HCT116 (cell line): ENCODE results near the gene HBB. TPM values are rescaled to one million over a fixed set of nuclear protein-coding genes. Genes with fewer than 3 reads are reported as not detected.
A peak's percentile ranks its signal among the peaks of the same experiment; 100 is the strongest.

Experiments
- ATAC-seq: fragments of 200-7000 bp; cut with Tn5 transposase; 2 replicates; pipeline ENCODE4 v1.9.1; 2020; ENCODE audit warnings: mild to moderate bottlenecking, moderate library complexity
- BruUV-seq: library from RNA; stranded (reverse); fragments of 400-500 nt; replicated peaks from 2 replicates; lab custom pipeline; 2021; lab: Mats Ljungman, UMichigan
- CTCF ChIA-PET: fragments of 300-600 bp; sonication (Branson Sonifier 250); formaldehyde crosslinking; loops from one replicate; lab custom pipeline; 2021; ENCODE audit warnings: antibody characterized with exemption; lab: Charles Lee
- POLR2A ChIA-PET: fragments of 300-600, 350-600 bp; sonication (Branson Sonifier 250); formaldehyde crosslinking; loops from one replicate; lab custom pipeline; 2021; ENCODE audit warnings: antibody characterized with exemption; lab: Charles Lee
- RAD21 ChIA-PET, 2 experiments: fragments of 300-600 bp; sonication (Branson Sonifier 250); formaldehyde crosslinking; loops; one replicate each; lab custom pipeline; 2023; ENCODE audit warnings: low total read pairs in 2 of 2; ENCODE audit not compliant: uncharacterized antibody in 2 of 2, unreplicated experiment in 2 of 2, low non-redundant PET in 1 of 2; lab: Charles Lee
- DNase-seq: peaks from one replicate; pipeline ENCODE4 v3.0.0-alpha.2; 2010; ENCODE audit warnings: low read depth, low spot score
- H2AFZ ChIP-seq: fragments of 200-600 bp; shearing (Covaris generic), sonication (generic); 2 replicates; pipeline ENCODE4 v1.6.1; 2017; ENCODE audit warnings: low read depth, mixed run types, mixed read lengths, antibody characterized with exemption, low read length; ENCODE audit not compliant: poor library complexity, severe bottlenecking
- H3K27ac ChIP-seq: 2 replicates; pipeline ENCODE4 v1.5.1; 2012; ENCODE audit warnings: low read depth, low read length
- H3K27me3 ChIP-seq: fragments of 200-600 bp; sonication (generic); 2 replicates; pipeline ENCODE4 v1.6.1; 2016; ENCODE audit warnings: mixed run types, low read length, mixed read lengths; ENCODE audit not compliant: insufficient read depth
- H3K36me3 ChIP-seq, 2 experiments: fragments of 200-500 bp in 1 of 2; fragments of 200-600 bp in 1 of 2; sonication (Bioruptor generic) in 1 of 2; sonication (generic) in 1 of 2; 2 replicates each; pipeline versions ENCODE4 v1.5.1 to v1.6.1; 2014 to 2016; ENCODE audit warnings: low read length in 2 of 2, inconsistent platforms in 1 of 2, mixed read lengths in 1 of 2, mixed run types in 1 of 2; ENCODE audit not compliant: insufficient read depth in 2 of 2, control insufficient read depth in 1 of 2
- H3K4me1 ChIP-seq, 2 experiments: fragments of 200-600 bp in 1 of 2; sonication (generic) in 1 of 2; 2 replicates each; pipeline versions ENCODE4 v1.5.1 to v1.6.1; 2012 to 2017; ENCODE audit warnings: low read length in 2 of 2, inconsistent platforms in 1 of 2, mild to moderate bottlenecking in 1 of 2, mixed read lengths in 1 of 2, mixed run types in 1 of 2, moderate library complexity in 1 of 2; ENCODE audit not compliant: insufficient read depth in 2 of 2, control insufficient read depth in 1 of 2
- H3K4me2 ChIP-seq: fragments of 200-600 bp; sonication (generic); 2 replicates; pipeline ENCODE4 v1.6.1; 2017; ENCODE audit warnings: mixed run types, low read length, mixed read lengths
- H3K4me3 ChIP-seq, 2 experiments: fragments of 200-600 bp in 1 of 2; sonication (generic) in 1 of 2; replicated peaks in 1 of 2; 2 replicates each; pipeline ENCODE4 v1.5.1; 2011 to 2016; ENCODE audit warnings: low read length in 2 of 2, control low read depth in 1 of 2, low read depth in 1 of 2, mild to moderate bottlenecking in 1 of 2, mixed read lengths in 1 of 2, mixed run types in 1 of 2
- H3K79me2 ChIP-seq: fragments of 200-600 bp; sonication (generic); 2 replicates; pipeline ENCODE4 v1.6.1; 2017; ENCODE audit warnings: mild to moderate bottlenecking, mixed run types, low read length, moderate library complexity, mixed read lengths; ENCODE audit not compliant: insufficient read depth
- H3K9ac ChIP-seq: fragments of 200-600 bp; sonication (generic); 2 replicates; pipeline ENCODE4 v1.6.1; 2016; ENCODE audit warnings: low read length, mixed read lengths
- H3K9me2 ChIP-seq: fragments of 200-600 bp; sonication (generic), shearing (Covaris generic); 2 replicates; pipeline ENCODE4 v1.6.1; 2017; ENCODE audit warnings: mixed run types, mild to moderate bottlenecking, moderate library complexity; ENCODE audit not compliant: insufficient read depth
- H3K9me3 ChIP-seq, 2 experiments: fragments of 200-500 bp in 1 of 2; fragments of 200-600 bp in 1 of 2; sonication (Bioruptor generic) in 1 of 2; sonication (generic) in 1 of 2; 2 replicates each; pipeline ENCODE4 v1.6.1; 2014 to 2017; ENCODE audit warnings: low read length in 2 of 2, mixed read lengths in 2 of 2, inconsistent platforms in 1 of 2, low read depth in 1 of 2, mild to moderate bottlenecking in 1 of 2, mixed run types in 1 of 2, moderate library complexity in 1 of 2; ENCODE audit not compliant: control insufficient read depth in 1 of 2, insufficient read depth in 1 of 2
- H4K20me1 ChIP-seq: fragments of 200-600 bp; sonication (generic), shearing (Covaris generic); 2 replicates; pipeline ENCODE4 v1.6.1; 2017; ENCODE audit warnings: mixed run types, mild to moderate bottlenecking, moderate library complexity; ENCODE audit not compliant: insufficient read depth
- CBX3 ChIP-seq: IDR thresholded peaks from 2 replicates; pipeline ENCODE4 v1.6.1; 2012; ENCODE audit warnings: low read depth
- CEBPB ChIP-seq: IDR thresholded peaks from 2 replicates; pipeline ENCODE4 v1.6.1; 2012; ENCODE audit warnings: low read depth
- CTCF ChIP-seq, 3 experiments: fragments of 200-600 bp in 1 of 3; sonication (generic) in 1 of 3; IDR thresholded peaks in 2 of 3; conservative IDR thresholded peaks in 1 of 3; 2 replicates each; pipeline ENCODE4 v1.5.1; 2012 to 2017; ENCODE audit warnings: low read depth in 2 of 3, low read length in 2 of 3, antibody characterized with exemption in 1 of 3, borderline replicate concordance in 1 of 3, control low read depth in 1 of 3, mild to moderate bottlenecking in 1 of 3, mixed read lengths in 1 of 3, mixed run types in 1 of 3, moderate library complexity in 1 of 3; ENCODE audit not compliant: insufficient read depth in 1 of 3
- EZH2phosphoT487 ChIP-seq: fragments of 200-600 bp; IDR thresholded peaks from 2 replicates; pipeline ENCODE4 v1.6.1; 2018; ENCODE audit warnings: antibody characterized with exemption, borderline replicate concordance
- FOSL1 ChIP-seq: IDR thresholded peaks from 2 replicates; pipeline ENCODE4 v1.6.1; 2012; ENCODE audit warnings: low read depth
- JUND ChIP-seq: IDR thresholded peaks from 2 replicates; pipeline ENCODE4 v1.6.1; 2012
- MAX ChIP-seq: IDR thresholded peaks from 2 replicates; pipeline ENCODE4 v1.6.1; 2012
- POLR2A ChIP-seq: IDR thresholded peaks from 2 replicates; pipeline ENCODE4 v1.7.0; 2011; ENCODE audit warnings: borderline replicate concordance; ENCODE audit not compliant: insufficient read depth, insufficient read length; ENCODE audit errors: extremely low read depth
- POLR2AphosphoS5 ChIP-seq: IDR thresholded peaks from 2 replicates; pipeline ENCODE4 v1.6.1; 2011; ENCODE audit warnings: mild to moderate bottlenecking, low read depth, low read length, moderate library complexity
- SIN3A ChIP-seq: IDR thresholded peaks from 2 replicates; pipeline ENCODE4 v1.6.1; 2012; ENCODE audit warnings: low read depth
- TCF7L2 ChIP-seq: IDR thresholded peaks from 2 replicates; pipeline ENCODE4 v1.7.0; 2011; ENCODE audit warnings: borderline replicate concordance, inconsistent platforms; ENCODE audit not compliant: insufficient read depth, insufficient read length; ENCODE audit errors: extremely low read depth
- YY1 ChIP-seq: IDR thresholded peaks from 2 replicates; pipeline ENCODE4 v1.6.1; 2011; ENCODE audit warnings: low read length, low read depth, moderate library complexity, mild to moderate bottlenecking; ENCODE audit not compliant: insufficient replicate concordance; ENCODE audit errors: extremely low read depth
- ZFX ChIP-seq: fragments of 450-650 bp; IDR thresholded peaks from 2 replicates; pipeline ENCODE4 v1.6.1; 2017
- intact Hi-C: fragments of 100-400 bp; cut with micrococcal nuclease; formaldehyde crosslinking; loops from 2 replicates; pipeline ENCODE4 v1.10.0; 2022
- total RNA-seq: library from RNA; stranded (reverse); gene quantifications from one replicate; pipeline ENCODE4 v1.2.1, GENCODE V29; 2021; ENCODE audit not compliant: unreplicated experiment
- TF ChIP-seq, protein P1 (sequence below): IDR thresholded peaks from 2 replicates; pipeline ENCODE4 v1.6.1; 2011; ENCODE audit warnings: mild to moderate bottlenecking, low read length, moderate library complexity; ENCODE audit not compliant: insufficient replicate concordance; ENCODE audit errors: extremely low read depth
- TF ChIP-seq, protein P2 (sequence below): IDR thresholded peaks from 2 replicates; pipeline ENCODE4 v1.6.1; 2012

Gene HBB
- total RNA-seq, 1 experiment from 2014 or later, result not detected

DNA sequence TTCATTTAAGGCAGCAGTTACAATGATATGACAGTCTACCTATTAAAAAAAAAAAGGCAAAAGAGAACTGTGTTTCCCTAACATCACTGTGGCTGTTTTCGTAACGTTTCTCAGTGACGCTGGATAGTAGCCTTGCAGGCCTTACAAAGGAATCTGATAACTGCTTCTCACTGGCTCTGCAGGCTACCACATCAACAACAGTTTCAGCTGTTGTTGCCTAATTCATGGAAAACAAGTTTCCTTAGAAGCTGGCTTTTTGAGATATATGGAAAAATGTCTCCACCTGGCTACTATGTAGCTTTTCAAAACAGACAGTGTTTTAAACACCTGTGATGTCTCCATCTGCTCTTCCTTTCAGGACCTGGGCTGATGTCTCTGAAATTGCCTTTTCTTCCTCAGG is 30.1 kb downstream of the HBB start:
- CTCF ChIA-PET, result interaction anchor here (0.7 to 1.1 kb wide), 2 partner anchors 72 to 84 kb away, joined by 3 read pairs; no protein-coding TSS in a partner anchor
- DNase-seq (no peak), ATAC-seq (no peak)
- H2AFZ ChIP-seq, result no peak overlapping the region
- no peak overlapping the region for H3K4me2 ChIP-seq
- RAD21 ChIA-PET, result no interaction called here
- no peak overlapping the region for H3K4me3 ChIP-seq
- H4K20me1 ChIP-seq, result no peaks in the 10 kb centered on the region
- H3K27me3 ChIP-seq, result peaks cover 35% of the 10 kb centered on the region
- no peaks in the 10 kb centered on the region for H3K9me3 ChIP-seq
- no peaks in the 10 kb centered on the region for H3K36me3 ChIP-seq
- H3K4me1 ChIP-seq, result no peaks in the 10 kb centered on the region
- H3K27ac ChIP-seq, result no peak overlapping the region
- no peaks in the 10 kb centered on the region for H3K79me2 ChIP-seq
- TF ChIP-seq FOSL1 (no peak), CTCF (IDR thresholded peaks at IDR 0.05 in 2 of 3, conservative IDR thresholded peaks at IDR 0.05 in 1 of 3; ENCODE audit: borderline replicate concordance in 1 of 3, insufficient read depth in 1 of 3, low read depth in 2 of 3, low read length in 2 of 3) (no peak), POLR2A (no peak), CBX3 (no peak), JUND (no peak), EZH2phosphoT487 (no peak), CEBPB (no peak)
- BruUV-seq, result no TSS peak
- no peaks in the 10 kb centered on the region for H3K9me2 ChIP-seq
- POLR2A ChIA-PET, result no interaction called here
- intact Hi-C loops, result no loop called here
- no peak overlapping the region for H3K9ac ChIP-seq

DNA sequence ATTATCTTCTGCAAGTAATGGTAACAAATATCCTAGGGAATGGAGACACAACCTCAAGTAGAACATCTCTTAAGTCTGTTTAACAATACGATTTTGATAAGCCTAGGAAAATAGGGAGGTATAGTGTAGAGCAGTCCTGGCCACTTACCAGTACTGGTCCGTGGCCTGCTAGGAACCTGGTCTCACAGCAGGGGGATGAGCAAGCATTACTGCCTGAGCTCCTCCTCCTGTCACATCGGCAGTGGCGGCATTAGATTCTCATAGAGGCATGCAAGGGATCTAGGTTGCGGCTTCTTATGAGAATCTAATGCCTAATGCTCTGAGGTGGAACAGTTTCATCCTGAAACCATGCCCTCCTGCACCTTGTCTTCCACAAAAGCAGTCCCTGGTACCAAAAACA is 30.8 kb downstream of the HBB start:
- H2AFZ ChIP-seq, result no peak overlapping the region
- H3K27me3 ChIP-seq, result peaks cover 28% of the 10 kb centered on the region
- ATAC-seq, result peak; percentile 80
- DNase-seq, result no peak
- peak overlapping the region; percentile 1; the same call in 1 of the 2 replicates for H3K4me2 ChIP-seq
- ChIA-PET POLR2A (no interaction called here), RAD21 (no interaction called here), CTCF (interaction anchor here (1.1 kb wide), 1 partner anchor 71 kb away, joined by 3 read pairs; no protein-coding TSS in a partner anchor)
- H3K9me2 ChIP-seq, result no peaks in the 10 kb centered on the region
- no peaks in the 10 kb centered on the region for H3K36me3 ChIP-seq
- H3K27ac ChIP-seq, result no peak overlapping the region
- no peaks in the 10 kb centered on the region for H4K20me1 ChIP-seq
- H3K4me1 ChIP-seq, result no peaks in the 10 kb centered on the region
- H3K4me3 ChIP-seq, result no peak overlapping the region
- H3K9ac ChIP-seq, result no peak overlapping the region
- H3K9me3 ChIP-seq, result no peaks in the 10 kb centered on the region
- intact Hi-C loops, result no loop called here
- H3K79me2 ChIP-seq, result no peaks in the 10 kb centered on the region
- BruUV-seq, result no TSS peak
- TF ChIP-seq, protein P1, sequence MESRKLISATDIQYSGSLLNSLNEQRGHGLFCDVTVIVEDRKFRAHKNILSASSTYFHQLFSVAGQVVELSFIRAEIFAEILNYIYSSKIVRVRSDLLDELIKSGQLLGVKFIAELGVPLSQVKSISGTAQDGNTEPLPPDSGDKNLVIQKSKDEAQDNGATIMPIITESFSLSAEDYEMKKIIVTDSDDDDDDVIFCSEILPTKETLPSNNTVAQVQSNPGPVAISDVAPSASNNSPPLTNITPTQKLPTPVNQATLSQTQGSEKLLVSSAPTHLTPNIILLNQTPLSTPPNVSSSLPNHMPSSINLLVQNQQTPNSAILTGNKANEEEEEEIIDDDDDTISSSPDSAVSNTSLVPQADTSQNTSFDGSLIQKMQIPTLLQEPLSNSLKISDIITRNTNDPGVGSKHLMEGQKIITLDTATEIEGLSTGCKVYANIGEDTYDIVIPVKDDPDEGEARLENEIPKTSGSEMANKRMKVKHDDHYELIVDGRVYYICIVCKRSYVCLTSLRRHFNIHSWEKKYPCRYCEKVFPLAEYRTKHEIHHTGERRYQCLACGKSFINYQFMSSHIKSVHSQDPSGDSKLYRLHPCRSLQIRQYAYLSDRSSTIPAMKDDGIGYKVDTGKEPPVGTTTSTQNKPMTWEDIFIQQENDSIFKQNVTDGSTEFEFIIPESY, result no peak
- no peak for TF ChIP-seq MAX
- TF ChIP-seq POLR2AphosphoS5, result no peak
- TF ChIP-seq ZFX, result no peak
- TF ChIP-seq YY1, result no peak
- TF ChIP-seq CEBPB, result no peak
- no peak for TF ChIP-seq TCF7L2
- no peak for TF ChIP-seq POLR2A
- TF ChIP-seq SIN3A, result no peak
- TF ChIP-seq, protein P2, sequence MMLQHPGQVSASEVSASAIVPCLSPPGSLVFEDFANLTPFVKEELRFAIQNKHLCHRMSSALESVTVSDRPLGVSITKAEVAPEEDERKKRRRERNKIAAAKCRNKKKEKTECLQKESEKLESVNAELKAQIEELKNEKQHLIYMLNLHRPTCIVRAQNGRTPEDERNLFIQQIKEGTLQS, result no peak
- TF ChIP-seq JUND, result no peak
